Colon (tissue), 2 donors: ENCODE results near the gene ACTL8.

Experiments used
- FAIRE-seq: peaks from 2 replicates; lab custom pipeline; 2012; peaks lifted over from hg19 to GRCh38; lab: Jason Lieb, UNC
- donor health status: control.
- donor health status: control.

Gene ACTL8

GRCh38 chr1:17805869-17806684 lies 50.9 kb downstream of the ACTL8 start:
- no peak for FAIRE-seq

GRCh38 chr1:17808816-17809215 lies 53.7 kb downstream of the ACTL8 start:
- FAIRE-seq, result no peak

DNA sequence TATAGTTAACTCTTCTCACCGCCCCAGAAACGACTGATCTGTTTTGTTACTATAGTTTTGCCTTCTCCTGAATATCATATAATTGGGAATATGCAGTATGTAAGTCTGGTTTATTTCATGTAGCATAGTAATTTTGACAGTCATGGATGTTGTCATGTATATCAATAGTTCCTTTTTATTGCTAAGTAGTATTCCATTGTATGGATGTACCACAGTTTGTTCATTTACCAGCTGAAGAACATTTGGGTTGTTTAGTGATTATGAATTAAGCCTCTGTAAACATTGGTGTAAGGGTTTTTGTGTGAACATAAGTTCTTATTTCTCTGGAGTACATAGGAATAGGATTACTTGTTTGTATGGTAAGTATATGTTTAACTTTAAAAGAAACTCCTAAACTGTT lies 55.5 kb downstream of the ACTL8 start:
- FAIRE-seq, result no peak

DNA sequence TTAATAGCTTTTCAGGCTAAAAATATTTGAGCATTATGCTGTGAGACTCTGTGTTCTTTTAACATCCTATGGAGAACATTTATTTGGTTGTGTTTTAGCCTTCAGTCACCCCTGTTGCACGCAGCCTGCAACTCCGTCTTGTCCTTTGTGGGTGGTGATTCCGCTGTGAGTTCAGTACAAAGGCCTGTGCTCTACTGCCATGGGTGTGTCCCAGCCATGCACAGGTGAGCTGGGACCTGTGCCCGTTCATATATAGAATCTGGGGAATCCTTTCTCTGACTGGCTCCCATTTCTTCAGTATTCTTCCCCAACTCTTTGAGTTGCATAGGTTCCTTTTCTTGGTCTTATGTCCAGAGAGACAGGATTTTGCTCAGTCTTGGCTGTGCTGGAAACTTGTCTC lies 61.4 kb downstream of the ACTL8 start:
- no peak for FAIRE-seq

DNA sequence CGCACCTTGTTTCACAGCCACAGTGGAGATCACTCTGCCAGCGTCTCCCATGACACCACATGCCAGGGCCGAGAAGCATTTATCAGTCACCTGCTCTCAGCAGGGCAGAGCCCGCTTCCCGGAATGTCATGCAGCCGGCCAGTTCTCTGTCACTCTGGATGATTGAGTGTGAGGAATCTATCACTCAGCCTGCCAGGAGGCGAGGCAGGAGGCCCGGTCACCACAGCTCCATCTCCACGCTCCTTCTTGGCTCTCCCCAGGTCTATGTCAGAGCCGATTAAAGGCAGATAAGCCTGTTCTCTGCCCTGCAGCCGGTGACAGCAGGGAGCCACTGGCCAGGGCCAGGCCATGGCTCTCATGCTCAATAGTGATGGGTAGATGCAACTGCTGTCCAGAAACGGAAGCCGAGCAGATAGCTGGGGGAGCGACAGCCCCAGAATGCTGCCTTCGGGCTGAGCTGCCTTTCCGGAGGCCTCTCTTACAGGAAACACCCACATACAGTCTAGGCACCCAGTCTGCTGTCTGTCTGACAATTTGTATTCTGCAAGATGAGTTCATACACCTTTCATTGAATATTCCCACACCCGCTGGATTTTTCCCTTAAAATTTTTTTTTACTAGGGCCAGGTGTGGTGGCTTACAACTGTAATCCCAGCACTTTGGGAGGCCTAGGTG lies 64.1 kb downstream of the ACTL8 start:
- no peak for FAIRE-seq

DNA sequence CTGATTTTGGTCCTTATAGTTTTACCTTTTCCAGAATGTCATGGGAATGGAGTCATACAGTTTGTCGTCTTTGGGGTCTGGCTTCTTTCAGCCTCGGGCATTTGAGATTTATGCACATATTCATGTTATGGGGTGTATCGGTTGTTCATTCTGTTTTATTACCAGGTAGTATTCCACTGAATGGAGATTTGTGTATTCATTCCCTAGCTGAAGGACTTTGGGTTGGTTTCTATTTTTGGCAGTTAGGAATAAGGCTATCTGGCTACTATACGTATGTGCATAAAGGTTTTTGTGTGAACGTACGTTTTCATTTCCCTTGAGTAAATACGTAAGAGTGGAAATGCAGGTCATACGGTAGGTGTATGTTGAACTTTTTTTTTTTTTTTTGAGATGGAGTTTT lies 65.1 kb downstream of the ACTL8 start:
- FAIRE-seq, result no peak

DNA sequence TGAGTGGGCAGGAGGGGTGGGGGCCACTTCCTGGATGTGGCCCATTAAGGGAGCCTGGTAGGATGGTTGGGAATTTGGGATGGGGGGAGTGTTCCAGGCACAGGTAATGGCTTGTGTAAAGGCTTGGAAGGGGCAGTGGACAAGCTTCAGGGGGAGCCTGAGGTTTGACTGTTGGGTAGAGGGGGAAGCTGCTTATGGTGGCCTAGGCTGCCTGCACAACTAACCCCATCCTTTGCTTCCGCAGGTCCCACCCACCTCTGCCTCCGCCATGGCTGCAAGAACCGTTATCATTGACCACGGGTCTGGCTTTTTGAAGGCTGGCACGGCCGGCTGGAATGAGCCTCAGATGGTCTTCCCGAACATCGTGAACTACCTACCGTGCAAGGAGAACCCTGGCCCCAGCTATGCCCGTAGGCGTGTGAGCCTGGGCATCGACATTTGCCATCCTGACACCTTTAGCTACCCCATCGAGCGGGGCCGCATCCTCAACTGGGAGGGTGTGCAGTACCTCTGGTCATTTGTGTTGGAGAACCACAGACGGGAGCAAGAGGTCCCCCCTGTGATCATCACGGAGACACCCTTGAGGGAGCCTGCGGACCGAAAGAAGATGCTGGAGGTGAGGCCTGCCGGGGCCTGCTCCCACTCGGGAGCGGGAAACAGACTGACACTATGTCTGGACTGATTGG lies 67.8 kb downstream of the ACTL8 start:
- no peak for FAIRE-seq

DNA sequence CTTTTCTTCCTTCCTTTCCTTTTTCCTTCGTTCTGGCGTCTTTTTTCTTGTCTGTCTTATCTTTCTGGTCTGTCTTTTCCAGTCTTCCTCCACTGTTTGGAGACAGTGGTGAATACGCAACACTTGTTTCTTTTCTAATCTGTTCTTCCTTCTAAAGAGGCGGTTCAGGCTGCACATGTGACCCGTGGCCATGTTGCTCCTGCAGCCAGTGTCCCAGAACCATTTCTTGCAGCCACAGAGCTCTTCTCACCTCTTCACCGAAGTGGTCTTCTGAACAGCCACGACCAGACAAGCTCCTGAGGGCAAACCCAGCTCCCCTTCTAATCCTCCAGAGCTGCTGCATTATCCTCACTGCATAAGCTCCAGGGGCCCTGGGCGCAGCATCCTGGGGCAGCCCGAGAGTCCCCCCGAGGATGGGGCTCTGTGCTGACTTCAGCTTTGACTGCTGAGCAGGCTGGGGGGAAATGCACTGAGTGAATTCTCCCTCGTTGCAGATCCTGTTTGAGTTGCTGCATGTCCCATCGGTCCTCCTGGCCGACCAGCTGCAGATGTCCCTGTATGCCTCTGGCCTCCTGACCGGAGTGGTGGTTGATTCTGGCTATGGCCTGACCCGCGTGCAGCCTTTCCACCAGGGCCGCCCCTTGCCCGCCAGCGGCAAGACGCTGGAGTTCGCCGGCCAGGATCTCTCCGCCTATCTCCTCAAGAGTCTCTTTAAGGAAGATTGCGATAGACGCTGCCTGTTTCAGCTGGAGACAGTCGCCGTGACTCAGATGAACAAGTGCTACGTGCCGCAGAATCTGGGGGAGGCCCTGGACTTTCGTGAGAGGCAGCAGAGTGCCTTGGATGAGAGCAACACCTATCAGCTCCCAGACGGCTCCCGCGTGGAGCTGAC lies 70.4 kb downstream of the ACTL8 start:
- no peak for FAIRE-seq

GRCh38 chr1:17826165-17826488 lies 71.0 kb downstream of the ACTL8 start:
- FAIRE-seq, result no peak

DNA sequence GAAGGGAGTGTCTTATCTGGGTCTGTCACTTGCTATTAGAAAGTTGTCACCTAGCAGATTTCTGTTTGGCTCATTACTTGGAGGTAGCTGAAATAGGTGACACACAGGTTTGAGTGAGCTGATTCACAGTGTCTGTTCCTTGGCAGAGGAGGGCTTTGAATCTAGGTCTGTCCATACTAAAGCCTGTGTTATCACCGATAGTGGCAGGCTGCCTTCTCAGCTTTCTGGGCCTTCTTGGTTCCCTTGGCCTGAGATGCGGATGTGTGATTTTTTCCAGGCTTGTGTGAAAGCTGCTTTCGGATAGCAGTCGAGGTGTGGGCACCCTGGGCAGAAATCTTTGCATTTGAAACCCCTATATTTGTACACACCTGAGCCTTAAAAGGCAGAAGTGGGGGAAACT lies 73.9 kb downstream of the ACTL8 start:
- FAIRE-seq, result no peak

DNA sequence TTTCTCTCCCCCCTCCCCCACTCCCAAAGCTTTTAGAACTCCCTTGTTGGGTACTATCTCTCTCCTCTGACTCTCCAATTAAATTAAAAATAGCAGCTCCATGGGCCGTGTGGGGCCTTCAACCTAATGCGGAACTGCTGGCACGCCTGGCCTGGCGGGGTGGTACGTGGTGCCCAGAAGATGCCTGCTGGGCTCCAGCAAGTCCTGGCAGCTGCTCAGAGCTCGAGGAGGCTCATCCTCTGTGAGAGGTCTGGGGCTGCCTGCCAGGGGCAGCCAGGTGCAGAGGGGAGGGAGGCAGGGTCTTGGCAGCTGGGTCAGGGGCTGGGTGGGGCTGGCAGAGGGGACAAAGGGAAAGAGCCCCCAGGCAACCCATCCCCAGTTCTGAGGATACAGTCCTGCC lies 74.4 kb downstream of the ACTL8 start:
- no peak for FAIRE-seq

DNA sequence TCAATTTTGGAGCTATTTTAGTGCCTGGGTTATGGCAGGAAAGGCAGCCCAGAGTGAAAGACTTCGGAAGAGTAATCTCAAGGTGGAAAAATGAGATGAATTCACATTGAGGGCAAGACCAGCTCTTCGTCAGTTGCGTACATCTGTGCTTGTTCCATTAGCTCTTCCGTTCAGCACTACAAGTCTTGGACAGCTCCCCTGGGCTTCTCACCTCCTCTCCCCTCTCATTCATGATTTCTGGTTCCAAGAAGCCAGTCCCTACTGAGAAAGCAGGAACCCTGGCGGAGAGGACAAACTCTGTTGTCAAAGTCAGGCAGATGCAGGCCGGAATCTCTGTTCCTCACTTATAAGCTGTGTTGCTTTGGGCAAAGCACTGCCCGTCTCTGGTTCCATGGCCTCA lies 76.5 kb downstream of the ACTL8 start:
- FAIRE-seq, result no peak

DNA sequence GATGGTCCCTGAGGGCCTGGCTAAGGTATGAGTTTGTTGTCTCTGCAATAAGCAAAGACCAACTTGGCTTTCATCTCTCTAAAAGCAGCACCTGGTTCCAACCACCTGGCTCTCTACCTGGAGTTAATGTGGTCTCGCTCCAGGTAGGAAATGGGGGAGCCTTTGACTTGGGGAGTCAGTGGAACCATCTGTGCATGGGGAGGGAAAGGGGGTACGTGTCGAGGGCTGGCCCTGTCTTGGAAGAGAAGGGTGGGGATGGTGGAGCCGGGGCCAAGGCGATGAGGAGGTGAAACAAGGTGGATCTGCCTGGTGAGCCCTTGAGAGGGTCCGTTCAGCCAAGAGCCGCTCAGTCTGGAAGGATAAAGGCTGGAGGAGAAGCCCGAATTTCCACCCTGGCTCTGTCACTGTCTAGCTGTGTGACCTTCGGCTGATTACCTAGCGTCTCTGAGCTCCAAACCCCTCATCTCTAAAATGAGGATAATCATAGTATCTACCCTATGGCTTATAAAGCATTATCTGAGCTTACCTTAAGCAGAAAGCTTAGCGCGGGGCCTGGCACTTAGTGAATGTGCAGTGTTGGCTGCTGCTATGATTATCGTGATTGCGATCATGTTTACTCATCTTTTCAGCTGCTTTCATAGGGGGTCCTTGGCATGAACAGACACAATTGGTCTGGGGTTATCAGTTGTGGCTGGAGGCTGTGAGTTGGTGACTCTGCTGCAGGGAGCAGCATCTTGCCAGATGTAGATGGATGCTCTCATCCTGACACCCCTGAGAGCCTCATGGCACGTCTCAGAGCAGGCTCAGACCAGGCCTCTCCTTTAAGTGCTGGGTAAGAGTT lies 78.7 kb downstream of the ACTL8 start:
- no peak for FAIRE-seq

DNA sequence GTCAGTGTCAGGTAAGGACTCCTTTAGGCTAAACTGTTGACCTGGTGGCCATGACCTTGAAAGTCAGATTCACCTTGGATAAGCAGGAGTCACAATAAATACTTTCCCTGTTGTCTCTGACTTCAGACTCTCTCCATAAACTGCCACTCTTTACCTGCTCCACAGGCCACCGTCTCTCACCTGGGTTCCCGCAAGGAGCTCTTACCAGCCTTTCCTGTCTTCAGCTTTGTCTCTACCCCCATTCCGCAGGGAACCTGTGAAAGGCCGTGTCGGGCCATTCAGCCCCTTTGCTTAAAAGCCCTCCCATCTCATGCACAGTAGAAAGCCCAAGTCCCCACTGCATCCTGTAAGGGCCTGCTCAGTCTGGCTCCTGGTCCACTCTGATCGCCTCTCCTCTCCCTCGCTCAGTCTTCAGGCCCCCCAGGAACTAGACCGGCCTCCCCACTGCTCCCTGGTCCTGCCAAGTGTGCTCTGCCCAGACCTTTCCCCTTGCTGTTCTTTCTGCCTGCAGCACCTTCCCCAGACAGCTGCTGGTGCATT lies 79.5 kb downstream of the ACTL8 start:
- no peak for FAIRE-seq

DNA sequence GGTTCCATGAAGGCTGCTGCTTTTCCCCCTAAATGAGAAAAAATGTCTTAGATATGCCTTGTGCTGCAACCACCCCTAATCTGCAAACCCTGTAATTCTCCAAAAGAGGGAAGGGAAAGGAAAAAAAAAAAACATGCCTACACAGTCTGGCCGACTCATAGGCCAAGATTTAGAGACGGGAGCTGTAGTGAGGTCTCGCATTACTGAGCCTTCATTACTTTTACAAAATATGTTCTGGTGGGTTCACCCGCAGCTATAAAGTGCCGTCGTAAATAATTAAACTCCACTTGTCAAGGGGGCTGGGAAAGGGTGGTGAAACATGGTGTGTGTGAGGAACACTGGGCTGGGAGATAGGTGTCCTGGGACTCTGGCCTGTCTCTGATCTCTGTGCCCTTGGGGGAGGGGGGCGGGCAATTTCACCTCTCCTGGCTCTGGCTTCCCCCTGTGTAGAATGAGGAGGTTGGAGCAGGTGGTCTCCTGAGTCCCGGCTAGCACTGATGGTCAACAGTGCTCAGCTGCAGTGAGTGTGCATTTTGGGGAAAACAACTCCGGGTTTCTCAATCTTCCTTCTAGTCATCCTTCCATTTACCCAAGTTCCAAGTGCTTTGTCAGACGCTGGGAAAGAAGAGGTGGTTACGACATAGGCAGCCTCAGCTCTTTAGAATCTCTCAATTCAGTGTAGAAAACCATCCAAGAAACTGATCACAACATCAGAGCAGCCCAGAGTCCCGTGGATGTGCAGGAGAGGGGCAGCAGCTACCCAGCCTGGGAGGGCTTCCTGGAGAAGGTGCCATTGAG lies 82.3 kb downstream of the ACTL8 start:
- no peak for FAIRE-seq

DNA sequence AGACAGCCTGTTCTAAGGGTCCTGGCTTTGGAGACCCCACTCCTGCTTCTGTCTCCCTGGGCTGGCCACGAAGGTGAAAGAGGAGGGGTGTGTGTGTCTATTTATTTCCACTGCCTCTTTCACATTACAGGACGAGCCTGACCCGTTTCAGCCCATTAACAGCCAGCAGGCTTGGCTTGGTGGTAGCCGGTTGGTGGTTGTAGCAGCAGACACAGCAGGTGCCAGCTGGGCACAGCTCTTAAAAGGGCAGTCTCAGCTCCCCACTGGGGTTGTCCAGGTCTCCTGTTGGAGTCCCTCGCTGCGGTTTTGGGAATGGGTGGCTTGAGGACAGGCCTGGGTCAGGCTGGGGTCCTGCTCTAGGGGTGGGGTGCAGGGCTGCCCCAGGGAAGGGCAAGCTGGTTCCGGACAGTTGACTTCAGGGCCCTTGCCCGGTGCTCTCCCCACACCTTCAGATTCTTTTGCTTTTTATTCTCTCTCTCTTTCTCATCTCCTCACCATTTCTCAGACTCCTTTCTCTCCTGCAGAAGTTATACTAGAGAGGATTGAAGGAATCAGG lies 84.6 kb downstream of the ACTL8 start:
- FAIRE-seq, result no peak

DNA sequence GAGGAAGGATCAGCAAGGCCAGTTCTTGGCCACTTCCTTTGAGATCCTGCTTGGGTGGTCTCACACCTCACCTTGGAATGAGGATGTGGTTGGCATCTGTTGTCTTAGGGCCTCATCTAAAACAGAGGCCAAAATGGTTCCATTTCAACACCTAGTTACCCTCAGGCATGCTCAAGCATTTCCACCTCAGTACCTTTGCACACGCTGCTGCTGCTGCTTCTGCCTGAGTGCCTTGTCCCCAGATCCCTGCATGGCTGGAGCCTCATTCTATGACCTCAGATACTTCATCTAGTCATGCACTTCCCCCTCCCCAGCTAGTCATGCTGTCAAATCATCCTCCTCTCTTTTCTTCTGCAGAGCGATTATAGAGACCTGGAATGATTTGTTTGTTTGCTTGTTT lies 86.8 kb downstream of the ACTL8 start:
- FAIRE-seq, result no peak

GRCh38 chr1:17842686-17843085 lies 87.6 kb downstream of the ACTL8 start:
- FAIRE-seq, result no peak

GRCh38 chr1:17844185-17844826 lies 89.2 kb downstream of the ACTL8 start:
- FAIRE-seq, result no peak

- FAIRE-seq, result no peak
Measured at GRCh38 chr1:17845583-17845982, 90.5 kb downstream of the ACTL8 start.
